Measurements from ENCODE around the gene PERM1.
"Not testable (repeated sequence)": the region's sequence is repeated elsewhere in the genome, so short reads cannot be mapped to it uniquely, and the experiment has no call there.

PERM1 gene

GRCh38 chr1:1020000-1020404 is 38.1 kb upstream of the PERM1 start, which contains the start of gene AGRN:
Gene AGRN (plus strand): TSS chr1:1020120. CDS start chr1:1020173, 53 bp downstream.
- H3K4me3 ChIP-seq (ENCODE audit: low read depth, low read length): peak within 1 kb of the TSS; percentile 66
- DNase-seq (ENCODE audit: low read depth): no peak
- TF ChIP-seq, protein P1, sequence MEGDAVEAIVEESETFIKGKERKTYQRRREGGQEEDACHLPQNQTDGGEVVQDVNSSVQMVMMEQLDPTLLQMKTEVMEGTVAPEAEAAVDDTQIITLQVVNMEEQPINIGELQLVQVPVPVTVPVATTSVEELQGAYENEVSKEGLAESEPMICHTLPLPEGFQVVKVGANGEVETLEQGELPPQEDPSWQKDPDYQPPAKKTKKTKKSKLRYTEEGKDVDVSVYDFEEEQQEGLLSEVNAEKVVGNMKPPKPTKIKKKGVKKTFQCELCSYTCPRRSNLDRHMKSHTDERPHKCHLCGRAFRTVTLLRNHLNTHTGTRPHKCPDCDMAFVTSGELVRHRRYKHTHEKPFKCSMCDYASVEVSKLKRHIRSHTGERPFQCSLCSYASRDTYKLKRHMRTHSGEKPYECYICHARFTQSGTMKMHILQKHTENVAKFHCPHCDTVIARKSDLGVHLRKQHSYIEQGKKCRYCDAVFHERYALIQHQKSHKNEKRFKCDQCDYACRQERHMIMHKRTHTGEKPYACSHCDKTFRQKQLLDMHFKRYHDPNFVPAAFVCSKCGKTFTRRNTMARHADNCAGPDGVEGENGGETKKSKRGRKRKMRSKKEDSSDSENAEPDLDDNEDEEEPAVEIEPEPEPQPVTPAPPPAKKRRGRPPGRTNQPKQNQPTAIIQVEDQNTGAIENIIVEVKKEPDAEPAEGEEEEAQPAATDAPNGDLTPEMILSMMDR (IDR thresholded peaks at IDR 0.05; ENCODE audit: low read depth, low read length, missing control alignments): no peak

DNA sequence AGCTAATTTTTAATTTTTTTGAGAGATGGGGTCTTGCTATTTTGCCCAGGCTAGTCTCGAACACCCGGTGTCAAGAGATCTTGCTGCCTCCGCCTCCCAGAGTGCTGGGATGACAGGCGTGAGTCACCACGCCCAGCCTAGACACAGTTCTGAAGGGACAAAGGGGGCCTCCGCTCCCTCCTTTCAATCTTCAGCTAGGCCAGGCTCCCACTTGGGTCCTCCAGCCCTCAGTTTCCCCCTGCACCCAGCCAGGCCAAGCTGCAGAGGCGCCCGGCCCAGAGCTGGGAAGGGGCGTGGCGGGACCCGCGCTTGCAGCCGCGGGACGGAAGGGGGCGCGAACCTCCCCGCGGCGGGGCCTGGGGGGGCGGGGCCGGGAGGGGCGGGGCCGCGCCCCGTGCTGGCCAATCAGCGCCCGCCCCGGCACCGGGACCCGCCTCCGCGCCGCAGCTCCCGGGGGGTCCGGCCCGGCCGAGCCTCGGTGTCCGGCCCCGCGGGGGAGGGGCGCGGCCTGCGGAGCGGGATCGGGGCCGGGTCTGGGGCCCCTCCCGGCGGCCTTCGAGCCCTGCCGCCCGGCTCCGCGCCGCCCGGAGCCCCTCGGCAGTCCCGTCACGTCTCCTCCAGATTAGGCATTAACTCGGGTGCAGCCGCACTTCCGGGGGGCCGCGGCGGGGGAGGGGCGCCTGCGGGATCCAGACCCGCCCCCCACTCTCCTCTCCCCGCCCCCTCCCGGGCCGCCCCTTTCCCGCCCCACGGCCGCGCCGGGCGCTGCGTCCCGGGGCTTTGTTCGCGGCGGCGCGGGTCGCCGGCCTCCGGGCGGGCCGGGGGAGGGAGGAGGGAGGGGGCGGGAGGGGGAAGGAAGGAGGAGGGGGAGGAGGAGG is 37.5 kb upstream of the PERM1 start:
- TF ChIP-seq, protein P1 (IDR thresholded peaks at IDR 0.05; ENCODE audit: low read depth, low read length, missing control alignments): peak; percentile 50
- H3K4me3 ChIP-seq (ENCODE audit: low read depth, low read length): peak overlapping the region; percentile 50

GRCh38 chr1:1018321-1018685 is 36.4 kb upstream of the PERM1 start:
- DNase-seq (ENCODE audit: low read depth); H3K4me3 ChIP-seq (ENCODE audit: low read depth, low read length): not testable (repeated sequence)

More for the DNA sequence above, 37.5 kb upstream of the PERM1 start:
- DNase-seq (ENCODE audit: low read depth): no peak

GRCh38 chr1:1017397-1018320 is 35.8 kb upstream of the PERM1 start:
- DNase-seq (ENCODE audit: low read depth); H3K4me3 ChIP-seq (ENCODE audit: low read depth, low read length): not testable (repeated sequence)

DNA sequence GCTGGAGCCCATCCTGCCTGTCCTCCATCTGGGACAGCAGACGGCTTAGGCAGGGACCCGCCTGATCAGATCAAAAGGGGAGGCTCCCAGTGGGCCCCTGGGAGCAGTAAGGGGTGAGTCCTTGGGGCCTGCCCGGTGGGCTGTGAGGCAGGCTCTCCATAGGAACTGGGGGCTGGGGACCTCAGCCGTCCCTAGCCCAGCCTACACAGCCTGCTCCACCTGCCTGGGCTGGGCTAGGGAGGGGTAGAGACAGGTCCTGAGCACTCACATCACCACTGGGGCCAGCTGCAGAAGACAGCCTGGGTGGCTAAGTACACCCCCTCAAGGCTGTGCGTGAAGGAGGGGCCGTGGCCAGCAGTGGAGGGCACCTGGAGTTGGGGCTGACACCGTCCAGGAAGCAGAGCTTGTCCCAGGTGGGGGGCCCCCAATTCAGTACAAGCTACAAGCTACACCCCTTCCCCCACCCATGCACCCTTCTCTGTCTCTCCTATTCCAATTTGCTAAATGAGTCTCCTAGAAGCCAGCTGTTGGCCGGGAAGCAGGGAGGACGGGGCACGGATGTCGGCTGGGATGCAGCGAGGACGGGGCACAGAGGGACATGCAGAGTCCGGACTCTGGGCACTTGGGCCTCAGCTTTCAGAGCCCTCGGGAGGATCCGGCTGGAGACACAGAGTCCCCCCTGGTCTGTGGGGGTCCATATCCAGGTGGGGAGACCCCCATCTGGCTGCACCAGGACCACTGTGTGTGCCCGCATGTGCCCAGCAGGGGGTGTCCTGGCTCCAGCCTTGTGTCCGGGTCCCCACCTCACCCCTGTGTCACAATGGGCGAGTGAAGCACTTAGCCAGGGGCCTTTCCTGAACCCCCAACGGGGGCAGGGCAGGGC is 33.1 kb upstream of the PERM1 start:
- H3K4me3 ChIP-seq (ENCODE audit: low read depth, low read length): peak overlapping the region; percentile 100
- TF ChIP-seq, protein P1 (IDR thresholded peaks at IDR 0.05; ENCODE audit: low read depth, low read length, missing control alignments): peak; percentile 49
- DNase-seq (ENCODE audit: low read depth): no peak

- no peak for DNase-seq (ENCODE audit: low read depth)
- TF ChIP-seq, protein P1 (IDR thresholded peaks at IDR 0.05; ENCODE audit: low read depth, low read length, missing control alignments): no peak
- peak overlapping the region; percentile 100 for H3K4me3 ChIP-seq (ENCODE audit: low read depth, low read length)
Measured at GRCh38 chr1:1013922-1014648, 32.2 kb upstream of the PERM1 start.

Data from GM12864 (cell line).